Stimulated activated CD4-positive, alpha-beta T cell treated with anti-CD3 and anti-CD28 coated beads, Interleukin-15, amount 100 ng/mL, for 48 hours (primary cell): Measurements from ENCODE around the gene DNAJC9.

Experiments
- DNase-seq, 2 donors: peaks; one replicate each; pipeline ENCODE4 v3.0.0-alpha.2; 2020; ENCODE audit warnings: low read depth in 2 of 2

DNAJC9 gene

GRCh38 chr10:73238990-73239566 is 8.0 kb downstream of the DNAJC9 start:
- DNase-seq, result no peak

DNA sequence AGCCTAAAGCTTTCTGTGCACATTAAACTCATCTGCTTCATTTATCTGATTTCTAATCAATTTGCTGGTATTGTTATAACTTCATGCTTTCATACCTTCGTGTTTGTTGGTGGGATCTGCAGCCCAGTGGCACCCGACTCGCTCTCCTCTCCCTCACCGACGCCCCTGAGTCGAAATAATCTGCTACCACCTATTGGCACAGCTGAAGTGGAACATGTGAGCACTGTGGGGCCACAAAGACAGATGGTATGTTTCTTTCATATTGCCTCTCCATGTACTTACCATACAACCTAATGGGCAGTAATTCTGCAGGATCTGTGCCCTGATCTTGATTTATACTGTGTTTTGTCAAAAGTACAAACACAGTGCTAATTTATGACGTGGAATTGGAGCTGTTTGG is 12.4 kb downstream of the DNAJC9 start:
- no peak for DNase-seq

DNA sequence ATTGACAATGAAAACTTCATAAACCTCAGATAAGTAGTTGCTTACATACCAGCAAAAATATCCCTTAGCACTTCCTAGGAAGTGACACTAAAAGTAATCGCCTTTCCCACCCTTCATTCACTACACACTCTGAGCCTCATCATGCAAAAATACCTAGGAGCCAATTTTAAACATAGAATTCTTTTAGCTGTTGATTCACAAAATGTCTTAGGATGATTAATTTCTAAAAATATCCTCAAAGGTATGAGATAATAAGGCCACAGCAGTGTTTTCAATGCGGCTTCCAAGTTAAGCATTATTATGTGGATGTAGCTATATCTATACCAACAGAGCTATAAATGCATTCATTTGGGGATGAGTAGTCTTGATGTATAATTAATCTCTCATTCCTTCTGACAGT is 13.2 kb downstream of the DNAJC9 start:
- DNase-seq, result no peak

DNA sequence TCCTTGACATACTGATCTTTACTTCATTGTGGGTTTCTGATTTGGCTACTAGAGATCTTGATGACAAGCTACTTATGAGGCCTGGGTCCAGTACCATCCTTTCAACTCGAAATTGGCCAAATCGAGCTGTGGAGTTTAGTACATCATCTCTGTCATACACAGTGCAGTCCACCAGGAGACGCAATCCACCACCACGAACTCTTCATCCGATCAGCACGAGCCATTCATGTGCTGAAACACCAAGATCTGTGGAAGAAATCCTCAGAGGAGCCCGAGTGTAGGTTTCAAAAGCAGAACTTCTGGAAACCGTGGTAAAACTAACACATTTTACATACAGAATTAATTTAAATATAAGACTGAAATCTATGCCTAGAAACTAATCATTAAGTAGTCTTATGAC is 14.2 kb downstream of the DNAJC9 start:
- no peak for DNase-seq

DNA sequence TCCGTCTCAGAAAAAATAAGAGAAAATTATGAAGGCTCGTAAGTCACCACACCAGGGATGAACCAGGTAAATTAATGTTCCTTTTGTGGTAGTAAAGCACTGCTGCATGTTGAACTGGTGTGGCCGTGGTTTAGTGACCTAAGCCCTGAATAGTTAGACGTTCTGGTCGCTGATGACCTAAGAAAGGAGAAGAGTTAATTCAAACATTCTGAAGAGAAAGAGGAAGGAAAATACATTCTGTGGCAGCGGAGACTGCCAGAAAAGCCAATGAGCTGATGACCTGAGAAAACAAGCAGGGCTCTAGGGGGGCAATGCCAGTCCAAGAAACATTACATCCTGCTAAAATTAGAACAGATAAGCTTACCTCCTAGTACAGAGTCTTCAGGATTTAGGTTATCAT is 17.5 kb downstream of the DNAJC9 start:
- no peak for DNase-seq

DNA sequence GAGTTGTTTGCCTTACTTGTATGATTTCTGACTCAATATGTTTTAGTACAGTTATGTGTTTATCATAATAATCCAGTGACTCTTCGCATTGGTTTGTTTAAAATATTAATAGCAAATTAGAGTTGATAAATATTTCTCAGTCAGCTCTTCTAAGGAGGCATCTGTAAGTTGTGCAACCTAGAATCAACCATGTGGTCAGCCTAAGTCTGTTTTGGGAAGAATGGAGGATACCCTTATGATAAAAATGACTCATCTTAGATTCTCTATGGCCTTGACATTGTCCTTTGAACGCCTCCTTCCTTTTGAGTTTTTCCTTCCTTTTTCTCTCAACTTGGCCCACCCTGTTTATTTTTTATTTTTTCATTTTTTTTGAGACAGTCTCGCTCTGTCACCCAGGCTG is 18.8 kb downstream of the DNAJC9 start:
- DNase-seq, result no peak

DNA sequence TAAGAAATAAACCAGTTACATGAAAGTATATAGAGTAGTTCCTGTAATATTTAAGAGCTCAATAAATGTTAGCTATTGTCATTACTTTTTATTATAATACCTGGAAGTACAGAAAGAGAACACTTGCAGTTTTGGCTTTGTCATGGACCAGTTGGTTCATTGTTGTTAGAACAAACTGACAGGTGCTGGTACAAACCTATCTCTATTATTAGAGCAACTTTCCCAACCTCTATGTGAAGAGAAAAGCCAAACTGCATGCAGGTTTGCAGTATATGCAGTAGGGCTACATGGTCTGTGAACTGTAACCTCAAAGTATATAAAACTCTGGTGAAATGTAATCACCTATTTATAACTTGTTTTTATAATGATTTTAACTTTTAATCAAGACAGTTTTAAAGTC is 20.4 kb downstream of the DNAJC9 start:
- DNase-seq, result no peak

GRCh38 chr10:73225518-73225917 is 21.5 kb downstream of the DNAJC9 start:
- DNase-seq, result no peak

DNA sequence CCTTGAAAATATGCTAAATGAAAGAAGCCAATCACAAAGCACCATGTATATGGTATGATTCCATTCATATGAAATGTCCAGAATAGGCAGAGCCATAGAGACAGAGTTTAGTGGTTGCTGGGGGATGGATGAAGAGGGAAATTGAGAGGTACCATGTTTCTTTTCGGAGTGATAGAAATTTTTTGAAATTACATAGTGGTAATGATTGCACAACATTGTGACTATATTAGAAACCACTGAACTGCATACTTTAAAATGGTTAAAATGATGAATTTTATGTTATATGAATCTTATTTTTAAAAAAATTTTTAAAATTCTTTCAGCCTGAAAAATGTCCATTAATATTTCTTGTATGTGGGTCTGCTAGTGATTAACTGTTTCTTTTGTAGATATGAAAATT is 26.1 kb downstream of the DNAJC9 start:
- no peak for DNase-seq

DNA sequence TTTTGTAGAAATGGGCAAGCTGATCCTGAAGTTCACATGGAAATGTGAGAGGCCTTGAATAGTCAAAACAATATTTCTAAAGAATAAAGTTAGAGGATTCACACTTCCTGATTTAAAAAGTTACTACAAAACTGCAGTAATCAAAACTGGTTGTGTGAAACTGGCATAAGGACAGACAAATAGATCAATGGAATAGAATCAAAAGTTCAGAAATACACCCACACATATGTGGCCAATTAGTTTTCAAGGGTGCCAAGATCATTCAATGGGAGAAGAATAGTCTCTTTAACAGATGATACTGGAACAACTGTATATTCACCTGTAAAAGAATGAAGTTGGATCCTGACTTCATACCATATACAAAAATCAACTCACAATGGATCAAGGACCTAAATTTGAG is 27.7 kb downstream of the DNAJC9 start:
- no peak for DNase-seq

GRCh38 chr10:73218431-73219191 is 28.4 kb downstream of the DNAJC9 start:
- DNase-seq, result no peak

GRCh38 chr10:73217628-73218027 is 29.4 kb downstream of the DNAJC9 start:
- no peak for DNase-seq

- DNase-seq, result no peak
Observed at GRCh38 chr10:73215749-73216148, 31.3 kb downstream of the DNAJC9 start.

- DNase-seq, result no peak
Observed at GRCh38 chr10:73211106-73211811, 35.8 kb downstream of the DNAJC9 start.

GRCh38 chr10:73210395-73211105 is 36.5 kb downstream of the DNAJC9 start:
- DNase-seq, result no peak

- DNase-seq, result no peak
Observed at GRCh38 chr10:73209705-73210104, 37.4 kb downstream of the DNAJC9 start.

GRCh38 chr10:73207883-73208282 is 39.2 kb downstream of the DNAJC9 start:
- DNase-seq, result no peak

DNA sequence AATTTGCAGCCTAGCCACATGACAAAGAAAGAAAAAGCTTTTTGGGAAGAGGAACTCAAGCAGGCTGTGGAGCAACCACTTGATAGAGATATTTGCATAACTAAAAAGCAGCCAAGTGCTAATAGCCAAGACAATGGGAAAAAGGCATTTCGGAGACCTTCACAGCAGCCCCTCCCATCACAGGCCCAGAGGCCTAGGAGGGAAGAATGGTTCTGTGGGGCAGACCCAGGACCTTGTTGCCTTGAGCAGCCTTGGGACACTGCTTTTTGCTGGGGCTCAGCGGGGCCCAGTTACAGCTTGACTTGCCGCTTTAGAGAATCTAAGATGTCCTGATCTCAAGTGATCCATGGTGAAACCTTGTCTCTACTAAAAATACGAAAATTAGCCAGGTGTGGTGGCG is 40.7 kb downstream of the DNAJC9 start:
- no peak for DNase-seq

DNA sequence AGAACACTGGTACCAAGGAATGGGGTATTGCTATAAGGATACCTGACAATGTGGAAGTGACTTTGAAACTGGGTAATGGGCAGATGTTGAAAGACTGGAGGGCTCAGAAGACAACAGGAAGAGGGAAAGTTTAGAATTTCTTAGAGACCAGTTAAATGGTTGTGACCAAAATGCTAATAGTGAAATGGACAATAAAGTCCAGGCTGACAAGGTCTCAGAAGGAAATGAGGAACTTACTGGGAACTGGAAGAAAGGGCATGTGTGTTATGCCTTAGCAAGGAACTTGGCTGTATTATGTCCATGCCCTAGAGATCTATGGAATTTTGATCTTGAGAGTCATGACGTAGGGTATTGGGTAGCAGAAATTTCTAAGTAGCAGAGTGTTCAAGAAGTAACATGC is 41.2 kb downstream of the DNAJC9 start:
- DNase-seq, result no peak

- DNase-seq, result no peak
Observed at GRCh38 chr10:73205081-73205480, 42.0 kb downstream of the DNAJC9 start.
